ENCODE measurements around the gene MAPKBP1. TPM values are rescaled to one million over a fixed set of nuclear protein-coding genes. Genes with fewer than 3 reads are reported as not detected.

Gene MAPKBP1
- total RNA-seq, 2 experiments from 2014 or later = 16.6 to 17.2 TPM

DNA sequence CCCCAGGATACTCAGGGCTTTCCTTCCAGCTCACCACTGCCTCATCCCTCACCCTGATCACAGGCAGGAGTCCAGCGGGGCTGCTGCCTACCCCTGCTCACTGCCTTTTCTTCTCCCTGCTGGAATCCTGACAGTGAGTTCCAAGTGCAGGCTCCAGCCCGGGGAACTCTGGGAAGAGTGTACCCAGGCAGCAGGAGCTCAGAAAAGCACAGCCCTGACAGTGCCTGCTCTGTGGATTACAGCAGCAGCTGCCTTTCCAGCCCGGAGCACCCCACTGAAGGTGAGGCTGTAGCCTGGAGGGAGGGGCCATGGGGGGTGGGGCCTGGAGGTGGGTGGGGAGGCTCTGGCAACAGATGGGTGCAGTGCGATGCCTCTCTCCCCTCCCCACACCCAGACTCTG, 47.5 kb downstream of the MAPKBP1 start:
- intact Hi-C loops (cut with micrococcal nuclease) = no loop called here
- Mint-ChIP-seq H3K9me3 (no peaks in the 10 kb centered on the region), H3K4me3 (no peak overlapping the region), H3K27me3 (no peaks in the 10 kb centered on the region), H3K36me3 (ENCODE audit: low read depth) (peaks cover 8% of the 10 kb centered on the region), H3K4me1 (ENCODE audit: low read depth) (peaks cover 2% of the 10 kb centered on the region), H3K27ac (no peak overlapping the region)
- ChIA-PET POLR2A (interaction anchor here (0.8 to 1.2 kb wide), 2 partner anchors 11 to 45 kb away, joined by 3 to 4 read pairs; no protein-coding TSS in a partner anchor), CTCF (interaction anchor here (1.0 to 2.1 kb wide), 3 partner anchors 10 to 48 kb away, joined by 3 to 11 read pairs (median 8); partner anchors contain the start of gene MAPKBP1)
- DNase-seq = no peak
- no peak for TF ChIP-seq CTCF (IDR thresholded peaks at IDR 0.05)
- no peak for ATAC-seq

- Mint-ChIP-seq H3K4me3 (no peak overlapping the region), H3K36me3 (ENCODE audit: low read depth) (peaks cover 8% of the 10 kb centered on the region), H3K27me3 (no peaks in the 10 kb centered on the region), H3K9me3 (no peaks in the 10 kb centered on the region), H3K27ac (no peak overlapping the region), H3K4me1 (ENCODE audit: low read depth) (peaks cover 2% of the 10 kb centered on the region)
- ChIA-PET POLR2A (interaction anchor here (0.8 kb wide), 1 partner anchor 46 kb away, joined by 3 read pairs; no protein-coding TSS in a partner anchor), CTCF (no interaction called here)
- no peak for TF ChIP-seq CTCF (IDR thresholded peaks at IDR 0.05)
- ATAC-seq = no peak
- no peak for DNase-seq
- intact Hi-C loops (cut with micrococcal nuclease) = no loop called here
Observed at GRCh38 chr15:41822471-41822870, 48.2 kb downstream of the MAPKBP1 start.

GRCh38 chr15:41822957-41823356, 48.7 kb downstream of the MAPKBP1 start:
- H3K27me3 Mint-ChIP-seq = no peaks in the 10 kb centered on the region
- ChIA-PET POLR2A (no interaction called here), CTCF (interaction anchor here (0.6 to 3.3 kb wide), 4 partner anchors 11 to 124 kb away, joined by 3 to 17 read pairs (median 3); partner anchors contain the start of gene MAPKBP1)
- H3K4me3 Mint-ChIP-seq = no peak overlapping the region
- ATAC-seq (no peak), DNase-seq (no peak)
- no peaks in the 10 kb centered on the region for H3K9me3 Mint-ChIP-seq
- peaks cover 3% of the 10 kb centered on the region for H3K4me1 Mint-ChIP-seq (ENCODE audit: low read depth)
- intact Hi-C loops (cut with micrococcal nuclease) = no loop called here
- peaks cover 8% of the 10 kb centered on the region for H3K36me3 Mint-ChIP-seq (ENCODE audit: low read depth)
- no peak for TF ChIP-seq CTCF (IDR thresholded peaks at IDR 0.05)
- H3K27ac Mint-ChIP-seq = no peak overlapping the region

DNA sequence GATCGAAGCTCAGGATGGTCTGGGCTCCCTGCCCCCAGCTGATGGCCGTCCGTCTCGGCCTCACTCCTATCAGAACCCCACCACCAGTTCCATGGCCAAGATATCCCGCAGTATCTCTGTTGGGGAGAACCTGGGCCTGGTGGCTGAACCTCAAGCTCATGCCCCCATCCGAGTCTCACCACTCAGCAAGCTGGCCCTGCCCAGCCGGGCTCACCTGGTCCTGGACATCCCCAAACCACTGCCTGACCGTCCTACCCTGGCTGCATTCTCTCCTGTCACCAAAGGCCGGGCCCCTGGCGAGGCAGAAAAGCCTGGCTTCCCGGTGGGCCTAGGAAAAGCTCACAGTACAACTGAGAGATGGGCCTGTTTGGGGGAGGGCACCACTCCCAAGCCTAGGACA, 49.2 kb downstream of the MAPKBP1 start:
- H3K4me3 Mint-ChIP-seq = no peak overlapping the region
- H3K9me3 Mint-ChIP-seq = no peaks in the 10 kb centered on the region
- ATAC-seq (no peak), DNase-seq (no peak)
- no peak for TF ChIP-seq CTCF (IDR thresholded peaks at IDR 0.05)
- H3K4me1 Mint-ChIP-seq (ENCODE audit: low read depth) = peaks cover 4% of the 10 kb centered on the region
- ChIA-PET POLR2A (no interaction called here), CTCF (interaction anchor here (0.6 to 3.3 kb wide), 4 partner anchors 12 to 125 kb away, joined by 3 to 17 read pairs (median 3); partner anchors contain the start of gene MAPKBP1)
- intact Hi-C loops (cut with micrococcal nuclease) = no loop called here
- no peaks in the 10 kb centered on the region for H3K27me3 Mint-ChIP-seq
- no peak overlapping the region for H3K27ac Mint-ChIP-seq
- H3K36me3 Mint-ChIP-seq (ENCODE audit: low read depth) = peaks cover 6% of the 10 kb centered on the region

DNA sequence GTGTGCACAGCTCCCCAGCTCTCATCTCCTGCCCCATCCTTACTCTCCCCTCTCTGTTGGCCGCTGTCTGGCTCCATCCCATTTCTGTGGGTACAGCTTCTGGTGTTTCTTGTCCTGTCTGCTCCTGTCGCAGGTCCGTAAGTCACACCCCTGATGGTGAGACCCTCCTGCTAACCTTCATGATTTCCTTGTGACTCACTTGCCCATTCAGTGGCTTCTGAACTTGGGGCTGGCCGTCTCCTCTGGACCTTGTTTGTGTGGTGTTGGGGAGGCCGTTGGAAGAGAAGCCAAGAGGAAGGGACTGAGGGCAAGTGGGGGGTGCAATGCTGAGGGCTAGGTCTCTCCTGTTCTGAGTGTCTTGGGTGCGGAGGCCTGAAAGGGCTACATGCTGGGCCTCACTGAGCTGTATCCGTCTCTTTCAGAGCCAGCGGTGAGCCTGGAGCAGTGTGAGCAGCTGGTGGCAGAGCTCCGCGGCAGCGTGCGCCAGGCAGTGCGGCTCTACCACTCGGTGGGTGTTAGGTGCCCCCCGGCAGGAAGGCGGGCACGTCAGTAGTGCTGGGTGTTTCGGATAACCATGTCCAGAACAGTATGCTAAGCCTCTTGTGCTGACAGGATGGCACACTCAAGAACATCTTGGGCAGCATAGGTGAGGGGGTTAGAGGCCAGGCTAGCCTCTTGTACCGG, 49.9 kb downstream of the MAPKBP1 start:
- intact Hi-C loops (cut with micrococcal nuclease) = no loop called here
- H3K27me3 Mint-ChIP-seq = no peaks in the 10 kb centered on the region
- TF ChIP-seq CTCF (IDR thresholded peaks at IDR 0.05) = no peak
- H3K4me1 Mint-ChIP-seq (ENCODE audit: low read depth) = peaks cover 10% of the 10 kb centered on the region
- no peak overlapping the region for H3K27ac Mint-ChIP-seq
- H3K4me3 Mint-ChIP-seq = no peak overlapping the region
- ChIA-PET CTCF (interaction anchor here (1.0 to 4.6 kb wide), 4 partner anchors 13 to 81 kb away, joined by 3 to 17 read pairs (median 10); partner anchors contain the start of gene MAPKBP1), POLR2A (interaction anchor here (0.6 to 0.7 kb wide), 2 partner anchors 146 to 233 kb away, joined by 3 to 4 read pairs; no protein-coding TSS in a partner anchor)
- no peaks in the 10 kb centered on the region for H3K9me3 Mint-ChIP-seq
- H3K36me3 Mint-ChIP-seq (ENCODE audit: low read depth) = peaks cover 6% of the 10 kb centered on the region
- DNase-seq = no peak
- ATAC-seq = no peak
